CD4-positive, alpha-beta T cell (primary cell): ENCODE results near the gene EEF1A2. TPM values are rescaled to one million over a fixed set of nuclear protein-coding genes. Genes with fewer than 3 reads are reported as not detected.

Source experiments
- ATAC-seq: fragments of 200-7000 bp; cut with Tn5 transposase; one replicate; pipeline ENCODE4 v1.10.0; 2022; ENCODE audit warnings: mild to moderate bottlenecking; ENCODE audit not compliant: poor library complexity
- CTCF ChIA-PET: fragments of 350-600 bp; sonication (Branson Sonifier 250); formaldehyde crosslinking; loops from one replicate; lab custom pipeline; 2021; ENCODE audit warnings: antibody characterized with exemption, inconsistent platforms; lab: Charles Lee
- POLR2A ChIA-PET: fragments of 350-600 bp; sonication (Branson Sonifier 250); formaldehyde crosslinking; loops from one replicate; lab custom pipeline; 2021; ENCODE audit warnings: antibody characterized with exemption, inconsistent platforms; lab: Charles Lee
- DNase-seq, 14 experiments: peaks; one replicate each; pipeline ENCODE4 v3.0.0-alpha.2; 2013 to 2020; ENCODE audit warnings: mixed read lengths in 2 of 14
- H3K27ac ChIP-seq, 2 donors: one replicate each; pipeline versions ENCODE4 v1.5.1 to v1.7.0; 2013; ENCODE audit warnings: low read length in 2 of 2, low read depth in 1 of 2, mild to moderate bottlenecking in 1 of 2
- H3K27me3 ChIP-seq, 2 experiments: 1 replicate in 1 of 2; 2 replicates in 1 of 2; pipeline versions ENCODE4 v1.6.1 to v1.7.0; 2013; ENCODE audit warnings: low read length in 2 of 2, control low read depth in 1 of 2, mild to moderate bottlenecking in 1 of 2, moderate library complexity in 1 of 2; ENCODE audit not compliant: insufficient read depth in 2 of 2, control insufficient read depth in 1 of 2
- H3K36me3 ChIP-seq: one replicate; pipeline ENCODE4 v1.6.1; 2013; ENCODE audit warnings: low read length, control low read depth; ENCODE audit not compliant: insufficient read depth
- H3K4me1 ChIP-seq: one replicate; pipeline ENCODE4 v1.6.1; 2013; ENCODE audit warnings: low read length, control low read depth; ENCODE audit not compliant: insufficient read depth
- H3K4me3 ChIP-seq: one replicate; pipeline ENCODE4 v1.5.1; 2013; ENCODE audit warnings: mild to moderate bottlenecking, low read length, moderate library complexity
- H3K9me3 ChIP-seq, 2 experiments: 1 replicate in 1 of 2; 2 replicates in 1 of 2; pipeline versions ENCODE4 v1.6.1 to v1.7.0; 2013; ENCODE audit warnings: low read length in 2 of 2, mild to moderate bottlenecking in 2 of 2, control low read depth in 1 of 2, moderate library complexity in 1 of 2; ENCODE audit not compliant: control insufficient read depth in 1 of 2, insufficient read depth in 1 of 2
- H3K27ac Mint-ChIP-seq: one replicate; pipeline ENCODE4 v1.8.0; 2020; ENCODE audit warnings: mixed read lengths
- H3K27me3 Mint-ChIP-seq: one replicate; pipeline ENCODE4 v1.8.0; 2021; ENCODE audit warnings: mixed read lengths
- H3K36me3 Mint-ChIP-seq: one replicate; pipeline ENCODE4 v1.8.0; 2021; ENCODE audit warnings: low read depth, mixed read lengths
- H3K4me1 Mint-ChIP-seq: one replicate; pipeline ENCODE4 v1.8.0; 2021; ENCODE audit warnings: low read depth, mixed read lengths
- H3K4me3 Mint-ChIP-seq: one replicate; pipeline ENCODE4 v1.8.0; 2020; ENCODE audit warnings: mild to moderate bottlenecking, mixed read lengths
- H3K9me3 Mint-ChIP-seq: one replicate; pipeline ENCODE4 v1.8.0; 2020; ENCODE audit warnings: mixed read lengths
- CTCF ChIP-seq: fragments of 200-600 bp; IDR thresholded peaks from one replicate; pipeline ENCODE4 v1.8.0; 2022; ENCODE audit warnings: antibody characterized with exemption, mild to moderate bottlenecking
- intact Hi-C, 2 experiments: fragments of 100-400 bp; cut with DNase I in 1 of 2; cut with micrococcal nuclease in 1 of 2; formaldehyde crosslinking; loops; one replicate each; pipeline versions ENCODE4 v1.15.1 to v1.9.0; 2023 to 2025; cut with DNase I, micrococcal nuclease
- total RNA-seq, 174 experiments: library from RNA in 2 of 174; stranded (reverse) in 2 of 174; gene quantifications; one replicate each; pipeline ENCODE4 v1.2.3 and lab custom pipeline; 2021 to 2026

Gene EEF1A2
- total RNA-seq, 2 experiments from 2014 or later: 0.92 to 1.1 TPM

- Histone ChIP-seq H3K4me1 (peaks cover 18% of the 10 kb centered on the region), H3K4me3 (no peak overlapping the region), H3K27me3 (peaks cover 0 to 4% of the 10 kb centered on the region in 2 experiments), H3K36me3 (no peaks in the 10 kb centered on the region), H3K9me3 (peaks cover 0 to 11% of the 10 kb centered on the region in 2 experiments), H3K27ac (no peak overlapping the region)
- H3K4me1 Mint-ChIP-seq: peaks cover 14% of the 10 kb centered on the region
- intact Hi-C loops: no loop called here
- POLR2A ChIA-PET: interaction anchor here (1.2 kb wide), 1 partner anchor 80 kb away, joined by 3 read pairs; the partner anchor contains the start of gene PPDPF
- peak in 8 of 14 experiments; percentile 11 to 51 (median 14) for DNase-seq
- peak overlapping the region; percentile 75 for H3K4me3 Mint-ChIP-seq
- no peaks in the 10 kb centered on the region for H3K9me3 Mint-ChIP-seq
- ATAC-seq: peak; percentile 65
- CTCF ChIA-PET: interaction anchor here (0.5 kb wide), 1 partner anchor 755 kb away, joined by 3 read pairs; no protein-coding TSS in a partner anchor
- no peaks in the 10 kb centered on the region for H3K27me3 Mint-ChIP-seq
- H3K27ac Mint-ChIP-seq: no peak overlapping the region
- no peak for TF ChIP-seq CTCF
- no peaks in the 10 kb centered on the region for H3K36me3 Mint-ChIP-seq
Measured at GRCh38 chr20:63441136-63442099, 57.5 kb downstream of the EEF1A2 start.

GRCh38 chr20:63440366-63440955 is 58.4 kb downstream of the EEF1A2 start:
- TF ChIP-seq CTCF: no peak
- CTCF ChIA-PET: interaction anchor here (0.5 kb wide), 1 partner anchor 756 kb away, joined by 3 read pairs; no protein-coding TSS in a partner anchor

GRCh38 chr20:63439866-63440265 is 59.0 kb downstream of the EEF1A2 start:
- H3K27me3 Mint-ChIP-seq: peaks cover 2% of the 10 kb centered on the region
- Histone ChIP-seq H3K9me3 (peaks cover 0 to 11% of the 10 kb centered on the region in 2 experiments), H3K4me1 (peaks cover 19% of the 10 kb centered on the region), H3K27ac (no peak overlapping the region), H3K27me3 (peaks cover 0 to 4% of the 10 kb centered on the region in 2 experiments), H3K36me3 (no peaks in the 10 kb centered on the region), H3K4me3 (no peak overlapping the region)
- ATAC-seq (no peak), DNase-seq (no peak)
- no peak overlapping the region for H3K27ac Mint-ChIP-seq
- ChIA-PET CTCF (no interaction called here), POLR2A (no interaction called here)
- H3K4me1 Mint-ChIP-seq: peaks cover 16% of the 10 kb centered on the region
- H3K4me3 Mint-ChIP-seq: no peak overlapping the region
- intact Hi-C loops: loop anchor here in 1 of 2 experiments (5.0 kb wide), 1 partner anchor 537 kb away; the partner anchor contains the start of gene SAMD10
- no peak for TF ChIP-seq CTCF
- H3K9me3 Mint-ChIP-seq: no peaks in the 10 kb centered on the region
- H3K36me3 Mint-ChIP-seq: no peaks in the 10 kb centered on the region

More at GRCh38 chr20:63440366-63440955, 58.4 kb downstream of the EEF1A2 start:
- H3K36me3 ChIP-seq: no peaks in the 10 kb centered on the region
- no peak overlapping the region for H3K4me3 ChIP-seq
- peaks cover 0 to 11% of the 10 kb centered on the region in 2 experiments for H3K9me3 ChIP-seq
- no peak for ATAC-seq
- H3K4me1 ChIP-seq: peaks cover 18% of the 10 kb centered on the region
- H3K4me1 Mint-ChIP-seq: peaks cover 14% of the 10 kb centered on the region
- H3K4me3 Mint-ChIP-seq: no peak overlapping the region
- intact Hi-C loops: no loop called here
- no peak for DNase-seq
- peaks cover 0 to 4% of the 10 kb centered on the region in 2 experiments for H3K27me3 ChIP-seq
- H3K27ac ChIP-seq: no peak overlapping the region
- H3K27ac Mint-ChIP-seq: no peak overlapping the region
- no peaks in the 10 kb centered on the region for H3K27me3 Mint-ChIP-seq
- POLR2A ChIA-PET: no interaction called here
- H3K9me3 Mint-ChIP-seq: no peaks in the 10 kb centered on the region
- H3K36me3 Mint-ChIP-seq: no peaks in the 10 kb centered on the region
